OCI-LY1 (cell line): ENCODE results near the gene ACTG1.

Experiments
- H2AFZ ChIP-seq: fragments of 200-600 bp; sonication (generic), shearing (Covaris generic); 2 replicates; pipeline ENCODE4 v1.6.0; 2014; ENCODE audit warnings: antibody characterized with exemption, mild to moderate bottlenecking, low read length
- H3F3A ChIP-seq: fragments of 200-600 bp; sonication (generic), shearing (Covaris generic); 2 replicates; pipeline ENCODE4 v1.6.0; 2014; ENCODE audit warnings: mild to moderate bottlenecking, antibody characterized with exemption, low read length, moderate library complexity; ENCODE audit not compliant: insufficient read depth
- H3K27ac ChIP-seq: fragments of 200-600 bp; sonication (generic); 2 replicates; pipeline ENCODE4 v1.5.1; 2014; ENCODE audit warnings: low read length, mixed run types, mild to moderate bottlenecking, low read depth; ENCODE audit not compliant: poor library complexity, severe bottlenecking
- H3K27me3 ChIP-seq: fragments of 200-600 bp; sonication (generic); 2 replicates; pipeline ENCODE4 v1.6.0; 2014; ENCODE audit warnings: antibody characterized with exemption, mild to moderate bottlenecking, low read length, moderate library complexity; ENCODE audit not compliant: insufficient read depth
- H3K36me3 ChIP-seq: fragments of 200-600 bp; sonication (generic); 2 replicates; pipeline ENCODE4 v1.6.1; 2014; ENCODE audit warnings: mild to moderate bottlenecking, antibody characterized with exemption, low read length, moderate library complexity, mixed read lengths; ENCODE audit not compliant: insufficient read depth
- H3K4me1 ChIP-seq: fragments of 200-600 bp; sonication (generic); 2 replicates; pipeline ENCODE4 v1.5.1; 2014; ENCODE audit warnings: mild to moderate bottlenecking, low read length, moderate library complexity; ENCODE audit not compliant: insufficient read depth, severe bottlenecking
- H3K4me2 ChIP-seq: fragments of 200-600 bp; sonication (generic), shearing (Covaris generic); 2 replicates; pipeline ENCODE4 v1.6.1; 2014; ENCODE audit warnings: low read length
- H3K4me3 ChIP-seq: fragments of 200-600 bp; sonication (generic); 2 replicates; pipeline ENCODE4 v1.5.1; 2014; ENCODE audit warnings: low read length, low read depth, mild to moderate bottlenecking, mixed read lengths; ENCODE audit not compliant: poor library complexity, severe bottlenecking
- H3K79me2 ChIP-seq: fragments of 200-600 bp; shearing (Covaris generic); 2 replicates; pipeline ENCODE4 v1.6.1; 2016; ENCODE audit warnings: mixed run types, low read length, mixed read lengths; ENCODE audit not compliant: insufficient read depth
- H3K9ac ChIP-seq: fragments of 200-600 bp; sonication (generic), shearing (Covaris generic); 2 replicates; pipeline ENCODE4 v1.6.1; 2014; ENCODE audit warnings: mild to moderate bottlenecking, low read length, mixed read lengths
- H3K9me2 ChIP-seq: fragments of 200-600 bp; sonication (generic), shearing (Covaris generic); 2 replicates; pipeline ENCODE4 v1.6.1; 2014; ENCODE audit warnings: low read depth, mild to moderate bottlenecking, low read length, mixed read lengths
- H3K9me3 ChIP-seq: fragments of 200-600 bp; shearing (Covaris generic); 2 replicates; pipeline ENCODE4 v1.6.1; 2014; ENCODE audit warnings: low read length, mixed read lengths
- H4K20me1 ChIP-seq: fragments of 200-600 bp; sonication (generic), shearing (Covaris generic); 2 replicates; pipeline ENCODE4 v1.6.0; 2016; ENCODE audit warnings: mild to moderate bottlenecking, low read length; ENCODE audit not compliant: insufficient read depth
- CTCF ChIP-seq: fragments of 200-600 bp; sonication (generic), shearing (Covaris generic); IDR thresholded peaks from 2 replicates; pipeline ENCODE4 v1.5.1; 2017; ENCODE audit warnings: mild to moderate bottlenecking, antibody characterized with exemption, low read length, moderate library complexity, mixed read lengths
- EZH2 ChIP-seq: fragments of 200-600 bp; sonication (generic), shearing (Covaris generic); IDR thresholded peaks from 2 replicates; pipeline ENCODE4 v1.8.0; 2017; ENCODE audit warnings: borderline replicate concordance, mixed run types, mild to moderate bottlenecking, antibody characterized with exemption, low read length, moderate library complexity, mixed read lengths

Gene ACTG1

GRCh38 chr17:81462506-81463125 lies 50.0 kb downstream of the ACTG1 start:
- H4K20me1 ChIP-seq: no peaks in the 10 kb centered on the region
- H3F3A ChIP-seq: no peaks in the 10 kb centered on the region
- no peak overlapping the region for H3K27ac ChIP-seq
- no peaks in the 10 kb centered on the region for H3K4me1 ChIP-seq
- no peaks in the 10 kb centered on the region for H3K9me3 ChIP-seq
- H3K4me2 ChIP-seq: no peak overlapping the region
- peaks cover 8% of the 10 kb centered on the region; the same call in 1 of the 2 replicates for H3K27me3 ChIP-seq
- no peaks in the 10 kb centered on the region for H3K79me2 ChIP-seq
- TF ChIP-seq CTCF (no peak), EZH2 (no peak)
- no peaks in the 10 kb centered on the region for H3K36me3 ChIP-seq
- H3K9me2 ChIP-seq: no peaks in the 10 kb centered on the region
- no peak overlapping the region for H2AFZ ChIP-seq
- no peak overlapping the region for H3K4me3 ChIP-seq
- no peak overlapping the region for H3K9ac ChIP-seq

- H3K9me2 ChIP-seq: no peaks in the 10 kb centered on the region
- no peaks in the 10 kb centered on the region for H3K36me3 ChIP-seq
- H3K4me2 ChIP-seq: no peak overlapping the region
- H3K27ac ChIP-seq: no peak overlapping the region
- no peaks in the 10 kb centered on the region for H3K4me1 ChIP-seq
- no peak overlapping the region for H3K9ac ChIP-seq
- peaks cover 6% of the 10 kb centered on the region; the same call in 1 of the 2 replicates for H3K27me3 ChIP-seq
- H2AFZ ChIP-seq: no peak overlapping the region
- H3K79me2 ChIP-seq: no peaks in the 10 kb centered on the region
- TF ChIP-seq CTCF (no peak), EZH2 (no peak)
- H3K4me3 ChIP-seq: no peak overlapping the region
- no peaks in the 10 kb centered on the region for H3K9me3 ChIP-seq
- H3F3A ChIP-seq: no peaks in the 10 kb centered on the region
- no peaks in the 10 kb centered on the region for H4K20me1 ChIP-seq
These were observed 50.7 kb downstream of the ACTG1 start for GRCh38 chr17:81461607-81462500.

GRCh38 chr17:81460856-81461460 lies 51.6 kb downstream of the ACTG1 start:
- Histone ChIP-seq H2AFZ (no peak overlapping the region), H3K4me1 (no peaks in the 10 kb centered on the region), H3K9ac (no peak overlapping the region), H3K4me3 (no peak overlapping the region), H3K27me3 (no peaks in the 10 kb centered on the region; the same call in 1 of the 2 replicates), H3K36me3 (no peaks in the 10 kb centered on the region), H3K9me2 (no peaks in the 10 kb centered on the region), H3F3A (no peaks in the 10 kb centered on the region), H3K4me2 (no peak overlapping the region), H3K9me3 (no peaks in the 10 kb centered on the region), H3K27ac (no peak overlapping the region), H3K79me2 (no peaks in the 10 kb centered on the region), H4K20me1 (no peaks in the 10 kb centered on the region)
- TF ChIP-seq EZH2: no peak
- no peak for TF ChIP-seq CTCF
